Ishikawa (cell line): ENCODE results near the gene KIAA1549.
A peak's percentile ranks its signal among the peaks of the same experiment; 100 is the strongest.

Experiments used
- CEBPB ChIP-seq: IDR thresholded peaks from 2 replicates; pipeline ENCODE4 v1.6.1; 2012
- CREB1 ChIP-seq: IDR thresholded peaks from 2 replicates; pipeline ENCODE4 v1.6.1; 2012; ENCODE audit warnings: low read depth
- EGR1 ChIP-seq: IDR thresholded peaks from 2 replicates; pipeline ENCODE4 v1.6.1; 2012
- EP300 ChIP-seq: IDR thresholded peaks from 2 replicates; pipeline ENCODE4 v1.6.1; 2012; ENCODE audit warnings: borderline replicate concordance
- FOXM1 ChIP-seq: IDR thresholded peaks from 2 replicates; pipeline ENCODE4 v1.6.1; 2012; ENCODE audit warnings: low read depth, borderline replicate concordance
- NFIC ChIP-seq: IDR thresholded peaks from 2 replicates; pipeline ENCODE4 v1.6.1; 2012
- RAD21 ChIP-seq: IDR thresholded peaks from 2 replicates; pipeline ENCODE4 v1.6.1; 2012; ENCODE audit warnings: low read depth
- TAF1 ChIP-seq: IDR thresholded peaks from 2 replicates; pipeline ENCODE4 v1.6.1; 2012; ENCODE audit warnings: low read depth, mild to moderate bottlenecking
- TCF12 ChIP-seq: IDR thresholded peaks from 2 replicates; pipeline ENCODE4 v1.6.1; 2012; ENCODE audit warnings: low read depth
- TEAD4 ChIP-seq: IDR thresholded peaks from 2 replicates; pipeline ENCODE4 v1.6.1; 2012
- YY1 ChIP-seq: IDR thresholded peaks from 2 replicates; pipeline ENCODE4 v1.6.1; 2012; ENCODE audit warnings: low read depth
- ZBTB7A ChIP-seq: IDR thresholded peaks from 2 replicates; pipeline ENCODE4 v1.6.1; 2012; ENCODE audit warnings: low read depth
- TF ChIP-seq, protein P1 (sequence below): IDR thresholded peaks from 2 replicates; pipeline ENCODE4 v1.6.1; 2012
- TF ChIP-seq, protein P2 (sequence below): IDR thresholded peaks from 2 replicates; pipeline ENCODE4 v1.6.1; 2012; ENCODE audit warnings: low read depth, mild to moderate bottlenecking
- TF ChIP-seq, protein P3 (sequence below): IDR thresholded peaks from 2 replicates; pipeline ENCODE4 v1.6.1; 2012

Gene KIAA1549

GRCh38 chr7:138889582-138890498, 91.3 kb downstream of the KIAA1549 start:
- no peak for TF ChIP-seq CREB1
- TF ChIP-seq, protein P1, sequence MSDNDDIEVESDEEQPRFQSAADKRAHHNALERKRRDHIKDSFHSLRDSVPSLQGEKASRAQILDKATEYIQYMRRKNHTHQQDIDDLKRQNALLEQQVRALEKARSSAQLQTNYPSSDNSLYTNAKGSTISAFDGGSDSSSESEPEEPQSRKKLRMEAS: no peak

GRCh38 chr7:138887872-138888656, 93.1 kb downstream of the KIAA1549 start:
- TF ChIP-seq EP300: no peak
- TF ChIP-seq, protein P2, sequence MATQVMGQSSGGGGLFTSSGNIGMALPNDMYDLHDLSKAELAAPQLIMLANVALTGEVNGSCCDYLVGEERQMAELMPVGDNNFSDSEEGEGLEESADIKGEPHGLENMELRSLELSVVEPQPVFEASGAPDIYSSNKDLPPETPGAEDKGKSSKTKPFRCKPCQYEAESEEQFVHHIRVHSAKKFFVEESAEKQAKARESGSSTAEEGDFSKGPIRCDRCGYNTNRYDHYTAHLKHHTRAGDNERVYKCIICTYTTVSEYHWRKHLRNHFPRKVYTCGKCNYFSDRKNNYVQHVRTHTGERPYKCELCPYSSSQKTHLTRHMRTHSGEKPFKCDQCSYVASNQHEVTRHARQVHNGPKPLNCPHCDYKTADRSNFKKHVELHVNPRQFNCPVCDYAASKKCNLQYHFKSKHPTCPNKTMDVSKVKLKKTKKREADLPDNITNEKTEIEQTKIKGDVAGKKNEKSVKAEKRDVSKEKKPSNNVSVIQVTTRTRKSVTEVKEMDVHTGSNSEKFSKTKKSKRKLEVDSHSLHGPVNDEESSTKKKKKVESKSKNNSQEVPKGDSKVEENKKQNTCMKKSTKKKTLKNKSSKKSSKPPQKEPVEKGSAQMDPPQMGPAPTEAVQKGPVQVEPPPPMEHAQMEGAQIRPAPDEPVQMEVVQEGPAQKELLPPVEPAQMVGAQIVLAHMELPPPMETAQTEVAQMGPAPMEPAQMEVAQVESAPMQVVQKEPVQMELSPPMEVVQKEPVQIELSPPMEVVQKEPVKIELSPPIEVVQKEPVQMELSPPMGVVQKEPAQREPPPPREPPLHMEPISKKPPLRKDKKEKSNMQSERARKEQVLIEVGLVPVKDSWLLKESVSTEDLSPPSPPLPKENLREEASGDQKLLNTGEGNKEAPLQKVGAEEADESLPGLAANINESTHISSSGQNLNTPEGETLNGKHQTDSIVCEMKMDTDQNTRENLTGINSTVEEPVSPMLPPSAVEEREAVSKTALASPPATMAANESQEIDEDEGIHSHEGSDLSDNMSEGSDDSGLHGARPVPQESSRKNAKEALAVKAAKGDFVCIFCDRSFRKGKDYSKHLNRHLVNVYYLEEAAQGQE: no peak

GRCh38 chr7:138887085-138887710, 94.0 kb downstream of the KIAA1549 start:
- TF ChIP-seq, protein P1: no peak
- no peak for TF ChIP-seq NFIC
- no peak for TF ChIP-seq FOXM1
- TF ChIP-seq TCF12: no peak
- TF ChIP-seq CEBPB: no peak
- TF ChIP-seq RAD21: no peak
- no peak for TF ChIP-seq CREB1
- TF ChIP-seq TEAD4: no peak
- TF ChIP-seq TAF1: no peak
- no peak for TF ChIP-seq YY1
- TF ChIP-seq ZBTB7A: no peak
- no peak for TF ChIP-seq EGR1

- TF ChIP-seq TEAD4 (peak; percentile 71), EP300 (no peak), RAD21 (peak; percentile 66), EGR1 (no peak), TAF1 (no peak)
Observed at GRCh38 chr7:138886501-138886917, 94.7 kb downstream of the KIAA1549 start.

DNA sequence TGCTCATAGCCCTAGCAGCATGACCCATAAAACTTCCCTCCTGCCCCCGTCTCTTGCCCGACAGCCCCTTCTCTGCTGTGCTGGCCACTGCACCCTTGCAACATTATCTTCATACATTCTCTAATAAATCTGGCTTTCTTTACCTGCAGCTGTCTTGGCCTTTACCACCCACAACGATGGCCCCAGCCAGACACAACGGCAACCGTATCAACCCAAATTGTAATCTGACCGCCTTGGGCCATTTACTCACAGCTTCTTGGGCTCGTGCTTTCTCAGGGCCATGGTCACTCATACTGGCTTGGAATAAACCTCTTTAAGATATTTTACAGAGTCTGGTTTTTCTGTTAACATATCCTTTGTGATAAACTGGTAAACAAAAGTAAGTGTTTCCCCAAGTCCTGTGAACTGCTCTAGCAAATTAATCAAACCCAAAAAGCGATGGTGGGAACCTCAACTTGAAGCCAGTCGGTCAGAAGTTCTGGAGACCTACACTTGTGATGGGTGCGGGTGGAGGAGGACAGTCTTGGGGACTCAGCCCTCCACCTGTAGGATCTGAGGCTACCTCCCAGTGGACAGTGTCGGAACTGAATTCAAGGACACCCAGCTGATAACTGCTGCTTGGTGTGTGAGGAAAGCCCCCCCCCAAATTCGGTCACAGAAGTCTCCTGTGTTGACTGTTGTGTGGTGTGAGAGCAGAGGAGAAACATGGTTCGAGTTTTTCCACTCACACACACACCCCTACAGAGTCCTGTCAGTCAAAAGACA, 95.6 kb downstream of the KIAA1549 start:
- TF ChIP-seq CEBPB: no peak
- TF ChIP-seq TCF12: no peak
- peak; percentile 16; the same call in 1 of the 2 replicates for TF ChIP-seq RAD21
- no peak for TF ChIP-seq TEAD4
- TF ChIP-seq CREB1: no peak

DNA sequence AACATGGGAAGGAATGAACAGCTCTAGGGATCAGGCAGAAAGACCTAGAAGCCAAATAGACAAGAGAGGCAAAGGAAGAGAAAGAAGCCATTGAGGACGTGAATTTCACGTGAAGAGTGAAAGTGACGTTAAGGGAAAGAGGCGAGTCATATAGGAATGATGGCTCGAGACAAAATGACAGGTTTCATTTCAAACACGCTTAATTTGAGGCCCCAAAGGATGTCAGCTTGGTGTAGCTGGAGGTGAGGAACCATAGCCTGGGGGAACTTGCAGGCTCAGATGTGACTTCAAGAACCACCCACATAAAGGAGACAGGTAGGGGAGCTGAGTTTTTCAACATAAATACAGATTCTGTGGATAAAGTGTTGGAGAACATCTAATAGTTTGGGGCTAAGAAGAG, 98.9 kb downstream of the KIAA1549 start:
- TF ChIP-seq, protein P3, sequence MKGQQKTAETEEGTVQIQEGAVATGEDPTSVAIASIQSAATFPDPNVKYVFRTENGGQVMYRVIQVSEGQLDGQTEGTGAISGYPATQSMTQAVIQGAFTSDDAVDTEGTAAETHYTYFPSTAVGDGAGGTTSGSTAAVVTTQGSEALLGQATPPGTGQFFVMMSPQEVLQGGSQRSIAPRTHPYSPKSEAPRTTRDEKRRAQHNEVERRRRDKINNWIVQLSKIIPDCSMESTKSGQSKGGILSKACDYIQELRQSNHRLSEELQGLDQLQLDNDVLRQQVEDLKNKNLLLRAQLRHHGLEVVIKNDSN: no peak
- TF ChIP-seq EGR1 (no peak), TAF1 (no peak), TCF12 (no peak), EP300 (no peak), FOXM1 (no peak), ZBTB7A (no peak), CEBPB (no peak), RAD21 (no peak), TEAD4 (no peak), NFIC (no peak), CREB1 (no peak), YY1 (no peak)
- TF ChIP-seq, protein P1: no peak
- TF ChIP-seq, protein P2: no peak
